ENCODE results near the gene ACMSD. TPM values are rescaled to one million over a fixed set of nuclear protein-coding genes. Genes with fewer than 3 reads are reported as not detected.
A peak's percentile ranks its signal among the peaks of the same experiment; 100 is the strongest.

The ACMSD gene
- total and polyA plus RNA-seq, 2 of the 13 experiments (the other 11 are each of a cell fraction or from before 2014, with no cell fraction given): not detected

DNA sequence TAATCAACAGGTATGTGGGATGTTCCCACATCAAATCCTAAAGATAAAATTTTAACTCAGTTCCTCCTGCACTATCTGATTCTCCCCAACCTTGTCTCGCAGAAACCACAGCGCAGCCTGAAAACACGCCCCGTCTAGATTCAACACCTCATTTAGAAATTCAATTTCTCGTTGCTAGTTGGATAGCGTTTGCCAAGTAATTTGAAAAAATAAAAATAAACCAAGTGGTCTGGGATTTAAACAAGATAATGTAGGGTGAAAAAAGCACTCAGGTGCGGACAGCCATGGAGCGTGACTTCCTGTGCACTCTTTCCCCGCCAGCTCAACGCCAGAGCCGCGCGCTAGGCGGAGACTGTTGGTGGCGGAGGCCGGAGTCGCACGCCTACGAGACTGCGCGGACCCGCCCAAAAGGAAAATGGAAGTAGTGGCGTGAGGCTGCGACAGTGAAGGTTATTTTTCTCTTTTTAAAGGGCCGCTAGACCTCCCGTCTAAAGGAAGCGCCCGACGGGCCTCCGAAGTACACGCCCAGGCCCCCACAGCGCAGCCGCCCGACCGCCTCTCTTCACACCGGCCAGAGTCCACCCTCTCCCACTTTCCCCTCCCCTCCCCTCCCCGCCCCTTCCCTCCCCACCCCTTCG lies 79.6 kb downstream of the ACMSD start (continued):
- TF ChIP-seq ZNF644 (CRISPR knock-in tag; IDR thresholded peaks at IDR 0.05; ENCODE audit: low read depth) (no peak; the same call in 1 of the 2 replicates), HDAC6 (IDR thresholded peaks at IDR 0.05; ENCODE audit: low read depth, low read length) (no peak), ZZZ3 (CRISPR knock-in tag; IDR thresholded peaks at IDR 0.05; ENCODE audit: borderline replicate concordance) (no peak; the same call in 1 of the 2 replicates), ZNF746 (CRISPR knock-in tag; IDR thresholded peaks at IDR 0.05) (no peak; the same call in 1 of the 2 replicates), NFE2L2 (IDR thresholded peaks at IDR 0.05; ENCODE audit: low read length) (no peak), ZNF607 (CRISPR knock-in tag; IDR thresholded peaks at IDR 0.05; ENCODE audit: borderline replicate concordance) (no peak), ZNF790 (CRISPR knock-in tag; IDR thresholded peaks at IDR 0.05; ENCODE audit: borderline replicate concordance) (0 out of 2 replicates have a peak, but pooled peaks have one; percentile 9), ZSCAN21 (CRISPR knock-in tag; IDR thresholded peaks at IDR 0.05; ENCODE audit: borderline replicate concordance) (no peak), TAF15 (IDR thresholded peaks at IDR 0.05; ENCODE audit: low read depth, low read length, poor library complexity, severe bottlenecking) (no peak), ZNF232 (CRISPR knock-in tag; IDR thresholded peaks at IDR 0.05; ENCODE audit: borderline replicate concordance) (peak; percentile 26; the same call in 1 of the 2 replicates), NR2C2 (CRISPR knock-in tag; IDR thresholded peaks at IDR 0.05; ENCODE audit: borderline replicate concordance) (no peak), ZNF589 (CRISPR knock-in tag; conservative IDR thresholded peaks at IDR 0.05) (peak; percentile 72; the same call in 1 of the 2 replicates), ZNF33A (CRISPR knock-in tag; IDR thresholded peaks at IDR 0.05; ENCODE audit: borderline replicate concordance) (no peak), NCOA2 (CRISPR knock-in tag; IDR thresholded peaks at IDR 0.05) (peak; percentile 16; the same call in 1 of the 2 replicates), NR3C1 (CRISPR knock-in tag; IDR thresholded peaks at IDR 0.05) (no peak), MIXL1 (CRISPR knock-in tag; IDR thresholded peaks at IDR 0.05) (no peak)
- TF ChIP-seq, protein P1, sequence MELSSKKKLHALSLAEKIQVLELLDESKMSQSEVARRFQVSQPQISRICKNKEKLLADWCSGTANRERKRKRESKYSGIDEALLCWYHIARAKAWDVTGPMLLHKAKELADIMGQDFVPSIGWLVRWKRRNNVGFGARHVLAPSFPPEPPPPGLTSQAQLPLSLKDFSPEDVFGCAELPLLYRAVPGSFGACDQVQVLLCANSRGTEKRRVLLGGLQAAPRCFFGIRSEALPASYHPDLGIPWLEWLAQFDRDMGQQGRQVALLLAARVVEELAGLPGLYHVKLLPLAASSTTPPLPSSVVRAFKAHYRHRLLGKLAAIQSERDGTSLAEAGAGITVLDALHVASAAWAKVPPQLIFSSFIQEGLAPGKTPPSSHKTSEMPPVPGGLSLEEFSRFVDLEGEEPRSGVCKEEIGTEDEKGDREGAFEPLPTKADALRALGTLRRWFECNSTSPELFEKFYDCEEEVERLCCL (CRISPR knock-in tag; IDR thresholded peaks at IDR 0.05; ENCODE audit: borderline replicate concordance): no peak
- TF ChIP-seq, protein P2, sequence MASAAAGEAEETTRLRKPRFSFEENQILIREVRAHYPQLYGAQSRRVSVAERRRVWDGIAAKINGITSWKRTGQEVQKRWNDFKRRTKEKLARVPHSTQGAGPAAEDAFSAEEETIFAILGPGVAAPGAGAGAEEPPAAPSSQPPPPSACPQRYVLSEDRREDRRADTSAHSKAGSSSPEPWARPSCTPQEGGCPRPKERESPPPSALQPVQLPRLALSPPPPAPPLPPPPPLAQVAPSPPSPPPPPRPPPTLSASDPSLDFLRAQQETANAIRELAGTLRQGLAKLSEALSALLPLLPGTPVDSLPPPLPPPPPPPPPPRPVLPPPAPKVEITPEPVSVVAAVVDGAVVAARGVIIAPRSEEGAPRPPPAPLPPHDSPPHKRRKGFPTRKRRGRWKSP (CRISPR knock-in tag; IDR thresholded peaks at IDR 0.05): peak; percentile 72
- TF ChIP-seq, protein P3, sequence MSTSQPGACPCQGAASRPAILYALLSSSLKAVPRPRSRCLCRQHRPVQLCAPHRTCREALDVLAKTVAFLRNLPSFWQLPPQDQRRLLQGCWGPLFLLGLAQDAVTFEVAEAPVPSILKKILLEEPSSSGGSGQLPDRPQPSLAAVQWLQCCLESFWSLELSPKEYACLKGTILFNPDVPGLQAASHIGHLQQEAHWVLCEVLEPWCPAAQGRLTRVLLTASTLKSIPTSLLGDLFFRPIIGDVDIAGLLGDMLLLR (CRISPR knock-in tag; IDR thresholded peaks at IDR 0.05): peak; percentile 82
- TF ChIP-seq, protein P4, sequence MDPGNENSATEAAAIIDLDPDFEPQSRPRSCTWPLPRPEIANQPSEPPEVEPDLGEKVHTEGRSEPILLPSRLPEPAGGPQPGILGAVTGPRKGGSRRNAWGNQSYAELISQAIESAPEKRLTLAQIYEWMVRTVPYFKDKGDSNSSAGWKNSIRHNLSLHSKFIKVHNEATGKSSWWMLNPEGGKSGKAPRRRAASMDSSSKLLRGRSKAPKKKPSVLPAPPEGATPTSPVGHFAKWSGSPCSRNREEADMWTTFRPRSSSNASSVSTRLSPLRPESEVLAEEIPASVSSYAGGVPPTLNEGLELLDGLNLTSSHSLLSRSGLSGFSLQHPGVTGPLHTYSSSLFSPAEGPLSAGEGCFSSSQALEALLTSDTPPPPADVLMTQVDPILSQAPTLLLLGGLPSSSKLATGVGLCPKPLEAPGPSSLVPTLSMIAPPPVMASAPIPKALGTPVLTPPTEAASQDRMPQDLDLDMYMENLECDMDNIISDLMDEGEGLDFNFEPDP (CRISPR knock-in tag; conservative IDR thresholded peaks at IDR 0.05): peak; percentile 96
- TF ChIP-seq, protein P5, sequence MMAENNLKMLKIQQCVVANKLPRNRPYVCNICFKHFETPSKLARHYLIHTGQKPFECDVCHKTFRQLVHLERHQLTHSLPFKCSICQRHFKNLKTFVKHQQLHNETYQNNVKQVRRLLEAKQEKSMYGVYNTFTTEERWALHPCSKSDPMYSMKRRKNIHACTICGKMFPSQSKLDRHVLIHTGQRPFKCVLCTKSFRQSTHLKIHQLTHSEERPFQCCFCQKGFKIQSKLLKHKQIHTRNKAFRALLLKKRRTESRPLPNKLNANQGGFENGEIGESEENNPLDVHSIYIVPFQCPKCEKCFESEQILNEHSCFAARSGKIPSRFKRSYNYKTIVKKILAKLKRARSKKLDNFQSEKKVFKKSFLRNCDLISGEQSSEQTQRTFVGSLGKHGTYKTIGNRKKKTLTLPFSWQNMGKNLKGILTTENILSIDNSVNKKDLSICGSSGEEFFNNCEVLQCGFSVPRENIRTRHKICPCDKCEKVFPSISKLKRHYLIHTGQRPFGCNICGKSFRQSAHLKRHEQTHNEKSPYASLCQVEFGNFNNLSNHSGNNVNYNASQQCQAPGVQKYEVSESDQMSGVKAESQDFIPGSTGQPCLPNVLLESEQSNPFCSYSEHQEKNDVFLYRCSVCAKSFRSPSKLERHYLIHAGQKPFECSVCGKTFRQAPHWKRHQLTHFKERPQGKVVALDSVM (CRISPR knock-in tag; IDR thresholded peaks at IDR 0.05): no peak
- TF ChIP-seq, protein P6, sequence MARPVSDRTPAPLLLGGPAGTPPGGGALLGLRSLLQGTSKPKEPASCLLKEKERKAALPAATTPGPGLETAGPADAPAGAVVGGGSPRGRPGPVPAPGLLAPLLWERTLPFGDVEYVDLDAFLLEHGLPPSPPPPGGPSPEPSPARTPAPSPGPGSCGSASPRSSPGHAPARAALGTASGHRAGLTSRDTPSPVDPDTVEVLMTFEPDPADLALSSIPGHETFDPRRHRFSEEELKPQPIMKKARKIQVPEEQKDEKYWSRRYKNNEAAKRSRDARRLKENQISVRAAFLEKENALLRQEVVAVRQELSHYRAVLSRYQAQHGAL (CRISPR knock-in tag; IDR thresholded peaks at IDR 0.05; ENCODE audit: not compliant biosample characterization): no peak
